ENCODE measurements around the gene ADARB2. TPM values are rescaled to one million over a fixed set of nuclear protein-coding genes. Genes with fewer than 3 reads are reported as not detected.

ADARB2 gene
- total RNA-seq, 2 donors from 2014 or later = 1.1 to 1.8 TPM

DNA sequence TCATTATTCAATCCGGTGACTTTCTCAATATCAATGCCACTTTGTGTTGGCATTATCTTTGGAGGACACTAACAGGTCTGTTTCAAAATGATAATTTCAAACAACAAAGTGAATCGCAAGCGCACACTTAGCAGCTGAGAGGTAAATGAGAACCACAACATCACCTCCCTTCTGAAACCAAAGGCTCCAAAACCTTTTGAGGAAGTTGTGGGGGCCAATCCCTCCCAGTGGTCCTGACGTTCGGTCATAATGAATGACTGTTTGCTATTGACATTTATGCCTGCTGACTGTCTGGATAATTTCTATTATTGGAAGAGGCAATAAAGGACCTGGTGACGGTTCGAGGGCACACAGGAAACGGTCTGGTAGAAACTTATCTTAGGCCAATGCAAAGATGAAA lies 1.8 kb downstream of the ADARB2 start:
- Mint-ChIP-seq H3K27ac (no peak overlapping the region), H3K4me1 (peaks cover 9% of the 10 kb centered on the region), H3K36me3 (ENCODE audit: low read depth) (no peaks in the 10 kb centered on the region), H3K9me3 (no peaks in the 10 kb centered on the region), H3K4me3 (no peak overlapping the region), H3K27me3 (ENCODE audit: insufficient read depth) (peaks cover 68% of the 10 kb centered on the region)
- Histone ChIP-seq H3K9me3 (ENCODE audit: control insufficient read depth, low read length) (no peaks in the 10 kb centered on the region), H3K36me3 (ENCODE audit: control insufficient read depth, insufficient read depth, low read length) (no peaks in the 10 kb centered on the region), H3K9ac (ENCODE audit: extremely low read depth, low read length, poor library complexity, severe bottlenecking) (no peak overlapping the region), H3K4me3 (ENCODE audit: low read length) (no peak overlapping the region), H3K27me3 (ENCODE audit: control insufficient read depth, insufficient read depth, low read length, poor library complexity, severe bottlenecking) (peaks cover 55% of the 10 kb centered on the region), H3K4me1 (ENCODE audit: control insufficient read depth, insufficient read depth, low read length) (no peaks in the 10 kb centered on the region), H3K27ac (ENCODE audit: low read depth, low read length) (no peak overlapping the region)
- 83 to 91% methylated on average over 5 to 8 of the region's 8 CpGs for WGBS, 2 experiments (ENCODE audit: insufficient coverage in 1 of 2, insufficient read length in 1 of 2)
- TF ChIP-seq, protein P1, sequence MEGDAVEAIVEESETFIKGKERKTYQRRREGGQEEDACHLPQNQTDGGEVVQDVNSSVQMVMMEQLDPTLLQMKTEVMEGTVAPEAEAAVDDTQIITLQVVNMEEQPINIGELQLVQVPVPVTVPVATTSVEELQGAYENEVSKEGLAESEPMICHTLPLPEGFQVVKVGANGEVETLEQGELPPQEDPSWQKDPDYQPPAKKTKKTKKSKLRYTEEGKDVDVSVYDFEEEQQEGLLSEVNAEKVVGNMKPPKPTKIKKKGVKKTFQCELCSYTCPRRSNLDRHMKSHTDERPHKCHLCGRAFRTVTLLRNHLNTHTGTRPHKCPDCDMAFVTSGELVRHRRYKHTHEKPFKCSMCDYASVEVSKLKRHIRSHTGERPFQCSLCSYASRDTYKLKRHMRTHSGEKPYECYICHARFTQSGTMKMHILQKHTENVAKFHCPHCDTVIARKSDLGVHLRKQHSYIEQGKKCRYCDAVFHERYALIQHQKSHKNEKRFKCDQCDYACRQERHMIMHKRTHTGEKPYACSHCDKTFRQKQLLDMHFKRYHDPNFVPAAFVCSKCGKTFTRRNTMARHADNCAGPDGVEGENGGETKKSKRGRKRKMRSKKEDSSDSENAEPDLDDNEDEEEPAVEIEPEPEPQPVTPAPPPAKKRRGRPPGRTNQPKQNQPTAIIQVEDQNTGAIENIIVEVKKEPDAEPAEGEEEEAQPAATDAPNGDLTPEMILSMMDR (conservative IDR thresholded peaks at IDR 0.05) = no peak
- no peak for DNase-seq

DNA sequence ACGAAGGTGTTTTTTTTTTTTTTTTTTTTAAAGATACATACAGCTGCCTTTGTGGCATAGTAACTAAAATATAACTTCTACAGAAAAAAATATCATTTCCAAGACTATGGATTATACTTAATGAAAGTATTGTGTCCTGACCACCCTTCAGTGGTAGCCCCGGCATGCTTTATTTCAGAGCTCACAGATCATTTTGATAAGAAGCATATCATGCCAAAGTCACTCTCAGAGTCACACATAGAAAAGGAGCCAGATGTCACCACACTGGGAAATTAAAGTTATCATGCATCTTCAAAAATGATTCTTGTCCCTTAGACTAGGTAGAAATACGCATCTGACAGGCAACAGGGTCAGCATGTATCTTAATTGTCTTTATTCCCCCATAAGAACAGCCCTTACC lies 3.0 kb downstream of the ADARB2 start:
- Histone ChIP-seq H3K4me1 (ENCODE audit: control insufficient read depth, insufficient read depth, low read length) (no peaks in the 10 kb centered on the region), H3K4me3 (ENCODE audit: low read length) (no peak overlapping the region), H3K27ac (ENCODE audit: low read depth, low read length) (no peak overlapping the region), H3K27me3 (ENCODE audit: control insufficient read depth, insufficient read depth, low read length, poor library complexity, severe bottlenecking) (peaks cover 48% of the 10 kb centered on the region), H3K36me3 (ENCODE audit: control insufficient read depth, insufficient read depth, low read length) (no peaks in the 10 kb centered on the region), H3K9ac (ENCODE audit: extremely low read depth, low read length, poor library complexity, severe bottlenecking) (no peak overlapping the region), H3K9me3 (ENCODE audit: control insufficient read depth, low read length) (no peaks in the 10 kb centered on the region)
- Mint-ChIP-seq H3K27ac (no peak overlapping the region), H3K9me3 (no peaks in the 10 kb centered on the region), H3K4me1 (peaks cover 9% of the 10 kb centered on the region), H3K36me3 (ENCODE audit: low read depth) (no peaks in the 10 kb centered on the region), H3K4me3 (no peak overlapping the region), H3K27me3 (ENCODE audit: insufficient read depth) (peaks cover 57% of the 10 kb centered on the region)
- 91 to 100% methylated on average over 1 to 2 of the region's 3 CpGs for WGBS, 2 experiments (ENCODE audit: insufficient coverage in 1 of 2, insufficient read length in 1 of 2)
- TF ChIP-seq, protein P1 (conservative IDR thresholded peaks at IDR 0.05) = no peak
- no peak for DNase-seq

DNA sequence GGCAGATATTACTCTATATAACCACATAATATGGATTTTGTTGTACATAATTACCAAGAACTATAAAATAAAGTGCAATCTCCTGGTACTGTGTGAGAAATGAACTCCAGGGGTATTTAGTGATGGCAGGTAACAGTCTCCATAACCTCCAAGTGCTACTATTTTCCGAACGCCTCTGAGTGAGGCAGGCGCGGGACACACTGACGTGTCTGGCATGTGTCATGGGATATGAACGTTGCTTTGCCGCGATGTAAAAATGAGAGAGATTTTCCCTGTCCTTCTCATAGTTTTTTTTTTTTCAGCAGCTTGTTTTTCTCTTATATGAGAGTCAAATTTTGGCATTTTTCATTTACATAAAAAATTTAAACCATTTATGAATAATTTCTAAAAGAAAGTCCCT lies 3.6 kb downstream of the ADARB2 start:
- Histone ChIP-seq H3K27ac (ENCODE audit: low read depth, low read length) (no peak overlapping the region), H3K9ac (ENCODE audit: extremely low read depth, low read length, poor library complexity, severe bottlenecking) (no peak overlapping the region), H3K36me3 (ENCODE audit: control insufficient read depth, insufficient read depth, low read length) (no peaks in the 10 kb centered on the region), H3K9me3 (ENCODE audit: control insufficient read depth, low read length) (no peaks in the 10 kb centered on the region), H3K4me1 (ENCODE audit: control insufficient read depth, insufficient read depth, low read length) (no peaks in the 10 kb centered on the region), H3K27me3 (ENCODE audit: control insufficient read depth, insufficient read depth, low read length, poor library complexity, severe bottlenecking) (peaks cover 42% of the 10 kb centered on the region), H3K4me3 (ENCODE audit: low read length) (no peak overlapping the region)
- Mint-ChIP-seq H3K27me3 (ENCODE audit: insufficient read depth) (peaks cover 51% of the 10 kb centered on the region), H3K4me3 (no peak overlapping the region), H3K36me3 (ENCODE audit: low read depth) (no peaks in the 10 kb centered on the region), H3K9me3 (no peaks in the 10 kb centered on the region), H3K27ac (no peak overlapping the region), H3K4me1 (peaks cover 9% of the 10 kb centered on the region)
- no peak for DNase-seq
- WGBS, 2 experiments (ENCODE audit: insufficient coverage in 1 of 2, insufficient read length in 1 of 2) = 94% methylated on average over 8 of the region's 8 CpGs
- TF ChIP-seq, protein P1 (conservative IDR thresholded peaks at IDR 0.05) = no peak
